Measurements from ENCODE around the gene LARP6.
"Not testable (repeated sequence)": the region's sequence is repeated elsewhere in the genome, so short reads cannot be mapped to it uniquely, and the experiment has no call there.

LARP6 gene

GRCh38 chr15:70829371-70830166 lies 24.4 kb downstream of the LARP6 start:
- no peak for DNase-seq

- DNase-seq = no peak
Observed at GRCh38 chr15:70827721-70828120, 26.2 kb downstream of the LARP6 start.

GRCh38 chr15:70826634-70827033 lies 27.3 kb downstream of the LARP6 start:
- DNase-seq = no peak

- DNase-seq = no peak
Observed at GRCh38 chr15:70825841-70826240, 28.1 kb downstream of the LARP6 start.

GRCh38 chr15:70823196-70823595 lies 30.8 kb downstream of the LARP6 start:
- no peak for DNase-seq

GRCh38 chr15:70820214-70820613 lies 33.7 kb downstream of the LARP6 start:
- DNase-seq = no peak

- DNase-seq = no peak
Observed at GRCh38 chr15:70818580-70818979, 35.4 kb downstream of the LARP6 start.

- no peak for DNase-seq
Observed at GRCh38 chr15:70817266-70817665, 36.7 kb downstream of the LARP6 start.

GRCh38 chr15:70815604-70816003 lies 38.4 kb downstream of the LARP6 start:
- no peak for DNase-seq

- not testable (repeated sequence) for DNase-seq
Observed at GRCh38 chr15:70815011-70815410, 38.9 kb downstream of the LARP6 start.

- no peak for DNase-seq
Observed at GRCh38 chr15:70812827-70813364, 41.1 kb downstream of the LARP6 start.

GRCh38 chr15:70810916-70811578 lies 42.9 kb downstream of the LARP6 start:
- DNase-seq = no peak

GRCh38 chr15:70806992-70807712 lies 46.8 kb downstream of the LARP6 start:
- DNase-seq = no peak

- DNase-seq = not testable (repeated sequence)
Observed at GRCh38 chr15:70804388-70804787, 49.6 kb downstream of the LARP6 start.

GRCh38 chr15:70802629-70803028 lies 51.3 kb downstream of the LARP6 start:
- DNase-seq = no peak

GRCh38 chr15:70801109-70801508 lies 52.8 kb downstream of the LARP6 start:
- no peak for DNase-seq

GRCh38 chr15:70799667-70800450 lies 54.1 kb downstream of the LARP6 start:
- DNase-seq = no peak

- DNase-seq = no peak
Observed at GRCh38 chr15:70797464-70797863, 56.5 kb downstream of the LARP6 start.

GRCh38 chr15:70796516-70797310 lies 57.2 kb downstream of the LARP6 start:
- no peak for DNase-seq

- DNase-seq = no peak
Observed at GRCh38 chr15:70795311-70795665, 58.7 kb downstream of the LARP6 start.

GRCh38 chr15:70794596-70795310 lies 59.2 kb downstream of the LARP6 start:
- DNase-seq = no peak

All from NCI-H1930 (cell line).